Large intestine (tissue), 3 donors: ENCODE results near the gene TOM1L1. TPM values are rescaled to one million over a fixed set of nuclear protein-coding genes. Genes with fewer than 3 reads are reported as not detected.

Experiments
- DNase-seq, 2 donors: peaks; one replicate each; pipeline versions ENCODE4 v3.0.0 to v3.0.0-alpha.2; 2013
- H3K27ac ChIP-seq: one replicate; pipeline ENCODE4 v1.5.1; 2013; ENCODE audit warnings: low read length
- H3K27me3 ChIP-seq: 2 replicates; pipeline ENCODE4 v1.6.1; 2013; ENCODE audit warnings: low read length; ENCODE audit not compliant: control insufficient read depth, insufficient read depth
- H3K36me3 ChIP-seq: 2 replicates; pipeline ENCODE4 v1.6.1; 2013; ENCODE audit warnings: low read length; ENCODE audit not compliant: control insufficient read depth, insufficient read depth
- H3K4me1 ChIP-seq: one replicate; pipeline ENCODE4 v1.6.1; 2013; ENCODE audit warnings: low read length; ENCODE audit not compliant: control insufficient read depth, insufficient read depth
- H3K4me3 ChIP-seq: one replicate; pipeline ENCODE4 v1.5.1; 2013; ENCODE audit warnings: low read length
- H3K9me3 ChIP-seq: one replicate; pipeline ENCODE4 v1.6.1; 2013; ENCODE audit warnings: mild to moderate bottlenecking, low read depth, low read length, moderate library complexity; ENCODE audit not compliant: control insufficient read depth
- WGBS: methylation state at CpG from one replicate; pipeline ENCODE4 v1.1.5; 2013; ENCODE audit warnings: low lambda C conversion rate; ENCODE audit not compliant: insufficient coverage; 5-methylcytosine and 5-hydroxymethylcytosine counted together
- polyA plus RNA-seq: library from polyadenylated mRNA; unstranded; fragments of 120-200 nt; gene quantifications from one replicate; pipeline ENCODE4 v1.2.1, GENCODE V29; 2013

The TOM1L1 gene
- polyA plus RNA-seq, 1 donor = 107 TPM

DNA sequence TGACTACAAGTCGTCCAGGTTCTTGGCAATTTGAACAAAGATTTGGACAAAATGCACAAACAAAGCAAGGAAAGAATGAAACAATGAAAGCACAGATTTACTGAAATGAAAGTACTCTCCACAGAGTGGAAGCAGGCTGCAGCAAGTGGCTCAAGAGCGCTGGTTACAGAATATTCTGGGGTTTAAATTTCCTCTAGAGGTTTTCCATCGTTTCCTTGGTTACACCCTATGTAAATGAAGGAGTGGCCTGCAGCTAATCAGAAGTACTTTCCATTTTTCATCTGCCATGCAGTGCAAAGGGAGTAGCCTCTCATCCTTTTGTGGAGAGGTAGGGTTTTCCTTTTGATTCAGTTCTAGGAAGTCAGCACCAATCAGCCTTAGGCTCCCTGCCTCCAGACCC, 79.7 kb downstream of the TOM1L1 start:
- peaks cover 2% of the 10 kb centered on the region for H3K9me3 ChIP-seq
- H3K36me3 ChIP-seq = no peaks in the 10 kb centered on the region
- H3K27me3 ChIP-seq = no peaks in the 10 kb centered on the region
- no peak for DNase-seq
- H3K27ac ChIP-seq = no peak overlapping the region
- no peaks in the 10 kb centered on the region for H3K4me1 ChIP-seq
- H3K4me3 ChIP-seq = no peak overlapping the region
- WGBS = 80% methylated on average over 1 of the region's 3 CpGs

DNA sequence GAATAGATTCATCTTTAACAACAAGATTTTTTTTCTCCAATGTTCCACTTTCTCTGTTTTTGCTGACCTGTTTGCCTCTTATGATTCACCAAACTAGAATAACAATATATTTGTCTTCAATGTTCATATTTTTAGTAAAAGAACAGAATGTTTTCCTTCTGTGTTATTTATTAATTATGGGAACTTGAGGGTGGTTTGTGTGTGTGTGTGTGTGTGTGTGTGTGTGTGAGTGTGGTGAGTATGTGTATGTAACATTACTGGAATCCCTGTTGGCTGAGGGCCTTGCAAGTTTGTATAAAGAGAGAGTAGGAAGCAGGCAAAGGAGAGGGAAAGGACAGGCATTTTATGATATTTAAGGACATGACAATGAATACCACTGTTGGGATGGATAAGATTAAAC, 81.7 kb downstream of the TOM1L1 start:
- DNase-seq = no peak
- H3K4me1 ChIP-seq = no peaks in the 10 kb centered on the region
- H3K4me3 ChIP-seq = no peak overlapping the region
- H3K27ac ChIP-seq = no peak overlapping the region
- H3K9me3 ChIP-seq = peaks cover 2% of the 10 kb centered on the region
- no peaks in the 10 kb centered on the region for H3K27me3 ChIP-seq
- peaks cover 7% of the 10 kb centered on the region for H3K36me3 ChIP-seq

DNA sequence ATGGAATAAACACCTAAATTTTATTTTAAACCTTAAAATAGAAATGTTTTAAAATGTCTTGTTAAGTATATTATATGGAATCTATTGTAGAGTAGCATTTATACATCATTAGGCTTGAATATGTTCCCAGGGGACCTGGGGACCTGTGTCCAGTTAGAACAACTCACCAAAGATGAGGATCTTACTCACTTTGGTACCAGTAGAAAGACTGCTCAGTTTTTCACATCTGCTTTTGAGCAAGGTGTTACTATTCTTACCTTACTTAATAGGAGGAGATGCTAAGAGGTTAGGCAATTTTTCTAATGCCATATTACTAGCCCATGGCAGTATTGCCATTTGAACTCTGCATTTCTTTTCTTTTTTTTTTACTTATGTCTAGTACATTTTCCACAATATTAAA, 82.6 kb downstream of the TOM1L1 start:
- H3K27me3 ChIP-seq = no peaks in the 10 kb centered on the region
- H3K27ac ChIP-seq = no peak overlapping the region
- no peak for DNase-seq

GRCh38 chr17:54985476-54985875, 84.8 kb downstream of the TOM1L1 start:
- Histone ChIP-seq H3K36me3 (peaks cover 7% of the 10 kb centered on the region), H3K9me3 (no peaks in the 10 kb centered on the region), H3K27me3 (no peaks in the 10 kb centered on the region), H3K27ac (no peak overlapping the region), H3K4me1 (no peaks in the 10 kb centered on the region), H3K4me3 (no peak overlapping the region)
- DNase-seq = no peak
- WGBS = no CpG with 5 or more reads among the region's 1 CpG

More for the DNA sequence above, 82.6 kb downstream of the TOM1L1 start:
- no peak overlapping the region for H3K4me3 ChIP-seq
- no peaks in the 10 kb centered on the region for H3K4me1 ChIP-seq
- peaks cover 2% of the 10 kb centered on the region for H3K9me3 ChIP-seq
- peaks cover 7% of the 10 kb centered on the region for H3K36me3 ChIP-seq

GRCh38 chr17:54990118-54990517, 89.5 kb downstream of the TOM1L1 start:
- Histone ChIP-seq H3K27me3 (no peaks in the 10 kb centered on the region), H3K36me3 (peaks cover 13% of the 10 kb centered on the region), H3K9me3 (no peaks in the 10 kb centered on the region), H3K4me1 (no peaks in the 10 kb centered on the region), H3K27ac (no peak overlapping the region), H3K4me3 (no peak overlapping the region)
- WGBS = no CpG with 5 or more reads among the region's 4 CpGs
- no peak for DNase-seq

DNA sequence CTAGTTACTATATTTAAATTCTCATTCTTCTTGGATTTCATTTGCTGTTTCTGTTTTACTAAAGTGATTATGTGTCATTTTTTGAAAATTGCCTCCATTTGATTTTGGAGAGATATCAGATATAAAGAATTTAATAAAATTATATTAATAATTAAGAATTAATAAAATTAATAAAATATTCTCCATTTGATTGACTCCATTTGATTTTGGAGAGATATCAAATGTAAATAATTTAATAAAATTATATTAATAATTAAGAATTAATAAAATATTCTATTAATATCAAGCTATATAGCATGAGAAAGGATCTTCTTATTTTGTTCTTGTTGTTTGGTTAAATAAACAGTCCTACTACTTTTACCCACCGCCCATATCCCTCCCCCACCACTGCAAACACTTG, 90.9 kb downstream of the TOM1L1 start:
- no CpG with 5 or more reads among the region's 1 CpG for WGBS
- peaks cover 10% of the 10 kb centered on the region for H3K36me3 ChIP-seq
- no peaks in the 10 kb centered on the region for H3K4me1 ChIP-seq
- H3K9me3 ChIP-seq = no peaks in the 10 kb centered on the region
- no peak overlapping the region for H3K27ac ChIP-seq
- no peak for DNase-seq
- no peak overlapping the region for H3K4me3 ChIP-seq
- H3K27me3 ChIP-seq = no peaks in the 10 kb centered on the region

- Histone ChIP-seq H3K27me3 (no peaks in the 10 kb centered on the region), H3K4me3 (no peak overlapping the region), H3K36me3 (peaks cover 6% of the 10 kb centered on the region), H3K4me1 (no peaks in the 10 kb centered on the region), H3K9me3 (no peaks in the 10 kb centered on the region), H3K27ac (no peak overlapping the region)
- WGBS = 76% methylated on average over 3 of the region's 8 CpGs
- peak; percentile 19 to 32 for DNase-seq
These were observed 92.4 kb downstream of the TOM1L1 start for GRCh38 chr17:54992797-54993639.

GRCh38 chr17:54996441-54996840, 95.8 kb downstream of the TOM1L1 start:
- Histone ChIP-seq H3K4me3 (no peak overlapping the region), H3K36me3 (peaks cover 6% of the 10 kb centered on the region), H3K27ac (no peak overlapping the region), H3K27me3 (no peaks in the 10 kb centered on the region), H3K4me1 (no peaks in the 10 kb centered on the region), H3K9me3 (no peaks in the 10 kb centered on the region)
- DNase-seq = no peak
- 100% methylated on average over 1 of the region's 1 CpG for WGBS

GRCh38 chr17:55002458-55002857, 101.8 kb downstream of the TOM1L1 start:
- Histone ChIP-seq H3K4me3 (no peak overlapping the region), H3K4me1 (no peaks in the 10 kb centered on the region), H3K27me3 (no peaks in the 10 kb centered on the region), H3K36me3 (no peaks in the 10 kb centered on the region), H3K9me3 (no peaks in the 10 kb centered on the region), H3K27ac (no peak overlapping the region)
- DNase-seq = no peak

DNA sequence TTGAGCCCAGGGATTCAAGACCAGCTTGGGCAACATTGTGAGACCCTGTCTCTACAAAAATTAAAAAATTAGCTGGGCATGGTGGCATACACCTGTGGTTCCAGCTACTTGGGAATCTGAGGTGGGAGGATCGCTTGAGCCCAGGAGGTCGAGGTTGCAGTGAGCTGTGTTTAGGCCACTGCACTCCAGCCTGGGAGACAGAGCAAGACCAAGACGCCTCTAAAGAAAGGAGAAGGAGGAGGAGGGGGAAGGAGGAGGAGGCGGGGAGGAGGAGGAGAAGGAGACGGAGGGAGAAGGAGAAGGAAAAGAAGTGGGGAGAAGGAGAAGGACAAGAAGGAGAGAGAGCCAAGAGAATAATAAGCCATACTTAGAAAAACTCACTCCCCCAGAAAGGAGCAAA, 103.8 kb downstream of the TOM1L1 start:
- Histone ChIP-seq H3K27ac (no peak overlapping the region), H3K4me3 (no peak overlapping the region), H3K27me3 (no peaks in the 10 kb centered on the region), H3K9me3 (no peaks in the 10 kb centered on the region), H3K4me1 (no peaks in the 10 kb centered on the region), H3K36me3 (no peaks in the 10 kb centered on the region)
- WGBS = 80% methylated on average over 3 of the region's 5 CpGs
- no peak for DNase-seq

- Histone ChIP-seq H3K27ac (no peak overlapping the region), H3K4me3 (no peak overlapping the region), H3K36me3 (no peaks in the 10 kb centered on the region), H3K9me3 (no peaks in the 10 kb centered on the region), H3K27me3 (no peaks in the 10 kb centered on the region), H3K4me1 (no peaks in the 10 kb centered on the region)
- DNase-seq = peak; percentile 1 to 7
- no CpG with 5 or more reads among the region's 1 CpG for WGBS
These were observed 104.9 kb downstream of the TOM1L1 start for GRCh38 chr17:55005520-55005919.
